HEK293T (cell line): ENCODE measurements around the gene MYO18B.

Experiments
- CTCF ChIA-PET: fragments of 350-600 bp; formaldehyde crosslinking; extraction: SDS; loops from one replicate; lab custom pipeline; 2021; ENCODE audit warnings: antibody characterized with exemption, inconsistent platforms; lab: Yijun Ruan, JAX
- POLR2A ChIA-PET: fragments of 350-600 bp; formaldehyde crosslinking; extraction: SDS; loops from one replicate; lab custom pipeline; 2020; ENCODE audit warnings: antibody characterized with exemption, inconsistent platforms; lab: Yijun Ruan, JAX
- DNase-seq: peaks from one replicate; pipeline ENCODE4 v3.0.0; 2012; ENCODE audit warnings: mixed read lengths; ENCODE audit errors: extremely low spot score
- ARNT ChIP-seq: fragments of 450-650 bp; IDR thresholded peaks from 2 replicates; pipeline ENCODE4 v1.6.1; 2017; ENCODE audit warnings: mild to moderate bottlenecking
- BHLHE40 ChIP-seq: fragments of 450-650 bp; IDR thresholded peaks from 2 replicates; pipeline ENCODE4 v1.6.1; 2016; ENCODE audit warnings: mild to moderate bottlenecking, moderate library complexity, borderline replicate concordance
- CTBP1 ChIP-seq: fragments of 450-650 bp; IDR thresholded peaks from 2 replicates; pipeline ENCODE4 v1.6.1; 2016; ENCODE audit warnings: borderline replicate concordance
- ELF4 ChIP-seq: fragments of 450-650 bp; IDR thresholded peaks from 2 replicates; pipeline ENCODE4 v1.6.1; 2017; ENCODE audit warnings: antibody characterized with exemption
- FOXA1 ChIP-seq: fragments of 450-650 bp; IDR thresholded peaks from 2 replicates; pipeline ENCODE4 v1.6.1; 2016; ENCODE audit warnings: mild to moderate bottlenecking
- FOXK2 ChIP-seq: fragments of 450-650 bp; IDR thresholded peaks from 2 replicates; pipeline ENCODE4 v1.6.1; 2016; ENCODE audit warnings: mild to moderate bottlenecking
- FOXM1 ChIP-seq: fragments of 450-650 bp; IDR thresholded peaks from 2 replicates; pipeline ENCODE4 v1.6.1; 2017; ENCODE audit warnings: mild to moderate bottlenecking, borderline replicate concordance
- HDGF ChIP-seq: fragments of 450-650 bp; IDR thresholded peaks from 2 replicates; pipeline ENCODE4 v1.6.1; 2017; ENCODE audit warnings: antibody characterized with exemption, borderline replicate concordance
- L3MBTL2 ChIP-seq: fragments of 450-650 bp; conservative IDR thresholded peaks from 2 replicates; pipeline ENCODE4 v1.6.1; 2016; ENCODE audit warnings: mild to moderate bottlenecking
- LEF1 ChIP-seq: fragments of 450-650 bp; IDR thresholded peaks from 2 replicates; pipeline ENCODE4 v1.6.1; 2017; ENCODE audit warnings: mild to moderate bottlenecking, borderline replicate concordance
- NFRKB ChIP-seq: fragments of 450-650 bp; IDR thresholded peaks from 2 replicates; pipeline ENCODE4 v1.6.1; 2016; ENCODE audit warnings: mild to moderate bottlenecking, moderate library complexity
- PKNOX1 ChIP-seq: fragments of 450-650 bp; IDR thresholded peaks from 2 replicates; pipeline ENCODE4 v1.6.1; 2016
- SP1 ChIP-seq: fragments of 450-650 bp; IDR thresholded peaks from 2 replicates; pipeline ENCODE4 v1.6.1; 2017
- SUZ12 ChIP-seq: fragments of 450-650 bp; IDR thresholded peaks from 2 replicates; pipeline ENCODE4 v1.6.1; 2016; ENCODE audit warnings: mild to moderate bottlenecking
- TARDBP ChIP-seq: fragments of 450-650 bp; IDR thresholded peaks from 2 replicates; pipeline ENCODE4 v1.6.1; 2016
- ZNF384 ChIP-seq: fragments of 450-650 bp; IDR thresholded peaks from 2 replicates; pipeline ENCODE4 v1.6.1; 2016

MYO18B gene

GRCh38 chr22:25814685-25815084, 72.7 kb downstream of the MYO18B start:
- ChIA-PET CTCF (no interaction called here), POLR2A (no interaction called here)
- no peak for DNase-seq
- TF ChIP-seq SP1, result no peak
- TF ChIP-seq FOXK2, result no peak
- no peak for TF ChIP-seq ARNT
- no peak for TF ChIP-seq PKNOX1
- no peak for TF ChIP-seq ELF4
- TF ChIP-seq CTBP1, result no peak
- no peak for TF ChIP-seq L3MBTL2
- no peak for TF ChIP-seq ZNF384

GRCh38 chr22:25815561-25815960, 73.6 kb downstream of the MYO18B start:
- no peak for DNase-seq
- TF ChIP-seq SUZ12 (no peak), PKNOX1 (no peak), CTBP1 (no peak), LEF1 (no peak), FOXM1 (no peak), ARNT (no peak), ELF4 (no peak), FOXA1 (no peak), L3MBTL2 (no peak), TARDBP (no peak), NFRKB (no peak), ZNF384 (no peak), FOXK2 (no peak), BHLHE40 (no peak), HDGF (no peak), SP1 (no peak)
- POLR2A ChIA-PET, result no interaction called here
- CTCF ChIA-PET, result interaction anchor here (0.6 kb wide), 1 partner anchor 104 kb away, joined by 3 read pairs; no protein-coding TSS in a partner anchor

GRCh38 chr22:25816522-25817059, 74.6 kb downstream of the MYO18B start:
- no peak for TF ChIP-seq CTBP1
- TF ChIP-seq ELF4, result no peak
- no peak for TF ChIP-seq FOXK2
- TF ChIP-seq NFRKB, result no peak
- TF ChIP-seq BHLHE40, result no peak
- no peak for TF ChIP-seq L3MBTL2
- no peak for TF ChIP-seq PKNOX1
- TF ChIP-seq SP1, result no peak
- TF ChIP-seq HDGF, result no peak
- TF ChIP-seq FOXA1, result no peak
- ChIA-PET POLR2A (no interaction called here), CTCF (no interaction called here)
- no peak for DNase-seq

- TF ChIP-seq FOXA1 (no peak), SUZ12 (no peak), FOXM1 (no peak), FOXK2 (no peak), ZNF384 (no peak), ARNT (no peak), HDGF (no peak), L3MBTL2 (no peak), NFRKB (no peak), PKNOX1 (no peak), TARDBP (no peak), LEF1 (no peak), SP1 (no peak), ELF4 (no peak), CTBP1 (no peak), BHLHE40 (no peak)
- POLR2A ChIA-PET, result no interaction called here
- no peak for DNase-seq
- CTCF ChIA-PET, result no interaction called here
Observed at GRCh38 chr22:25817092-25817943, 75.3 kb downstream of the MYO18B start.

DNA sequence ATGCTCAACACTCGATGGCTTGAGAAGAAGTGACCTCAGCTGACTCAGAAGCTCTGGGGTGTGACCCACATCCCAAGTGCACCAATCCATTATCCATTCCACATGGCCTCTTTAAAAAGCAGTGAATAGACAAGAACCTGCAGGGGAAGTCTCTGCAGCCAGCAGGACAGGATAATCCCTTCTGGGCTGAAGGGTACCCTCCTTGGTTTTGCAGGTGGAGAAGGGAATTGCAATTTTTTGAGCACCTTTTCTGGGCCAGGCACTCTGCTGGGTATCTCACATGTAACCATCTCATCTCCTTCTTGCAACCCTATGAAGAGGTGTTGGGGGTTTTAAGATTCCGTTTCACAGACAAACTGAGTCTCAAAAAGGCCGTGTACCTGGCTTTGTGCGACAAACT, 76.6 kb downstream of the MYO18B start:
- ChIA-PET POLR2A (no interaction called here), CTCF (interaction anchor here (0.7 kb wide), 1 partner anchor 380 kb away, joined by 3 read pairs; no protein-coding TSS in a partner anchor)
- TF ChIP-seq ARNT, result no peak
- TF ChIP-seq FOXK2, result no peak
- TF ChIP-seq NFRKB, result no peak
- no peak for TF ChIP-seq CTBP1
- TF ChIP-seq SP1, result no peak
- no peak for TF ChIP-seq TARDBP
- TF ChIP-seq PKNOX1, result no peak
- no peak for TF ChIP-seq FOXA1
- TF ChIP-seq FOXM1, result no peak
- no peak for TF ChIP-seq L3MBTL2
- no peak for TF ChIP-seq SUZ12
- no peak for TF ChIP-seq ZNF384
- no peak for TF ChIP-seq LEF1
- TF ChIP-seq BHLHE40, result no peak
- no peak for TF ChIP-seq HDGF
- no peak for TF ChIP-seq ELF4
- DNase-seq, result no peak
